Endothelial cell of umbilical vein (primary cell): ENCODE results near the gene LGALS1. TPM values are rescaled to one million over a fixed set of nuclear protein-coding genes. Genes with fewer than 3 reads are reported as not detected.

Source experiments
- BruUV-seq: library from RNA; stranded (reverse); fragments of 400-500 nt; replicated peaks from 2 replicates; lab custom pipeline; 2021; lab: Mats Ljungman, UMichigan
- CTCF ChIA-PET: fragments of 300-600, 350-600 bp; sonication (Branson Sonifier 250); formaldehyde crosslinking; loops from one replicate; lab custom pipeline; 2021; ENCODE audit warnings: antibody characterized with exemption, inconsistent platforms; lab: Charles Lee
- POLR2A ChIA-PET: fragments of 300-600, 350-600 bp; sonication (Branson Sonifier 250); formaldehyde crosslinking; loops from one replicate; lab custom pipeline; 2021; ENCODE audit warnings: antibody characterized with exemption, inconsistent platforms; lab: Charles Lee
- DNase-seq: peaks from one replicate; pipeline ENCODE4 v3.0.0-alpha.2; 2011; ENCODE audit warnings: low read depth, low spot score
- FAIRE-seq: peaks from 2 replicates; lab custom pipeline; 2011; peaks lifted over from hg19 to GRCh38; lab: Jason Lieb, UNC
- H2AFZ ChIP-seq: 2 replicates; pipeline ENCODE4 v1.6.0; 2012; ENCODE audit warnings: low read depth, low read length, control low read depth, inconsistent platforms
- H3K27ac ChIP-seq: 2 replicates; pipeline ENCODE4 v1.5.1; 2011; ENCODE audit warnings: low read depth, mild to moderate bottlenecking, control low read depth, low read length, moderate library complexity; ENCODE audit not compliant: insufficient read depth
- H3K27me3 ChIP-seq, 2 experiments: 2 replicates each; pipeline versions ENCODE4 v1.6.0 to v1.6.1; 2011; ENCODE audit warnings: low read length in 2 of 2, mixed read lengths in 1 of 2; ENCODE audit not compliant: control insufficient read depth in 2 of 2, insufficient read depth in 2 of 2
- H3K36me3 ChIP-seq, 2 experiments: 2 replicates in 1 of 2; 3 replicates in 1 of 2; pipeline ENCODE4 v1.5.1; 2011; ENCODE audit warnings: low read length in 2 of 2, mild to moderate bottlenecking in 1 of 2, moderate library complexity in 1 of 2; ENCODE audit not compliant: control insufficient read depth in 2 of 2, insufficient read depth in 2 of 2; ENCODE audit errors: extremely low read depth in 1 of 2
- H3K4me1 ChIP-seq: 3 replicates; pipeline ENCODE4 v1.5.1; 2011; ENCODE audit warnings: mild to moderate bottlenecking, low read length; ENCODE audit not compliant: control insufficient read depth, insufficient read depth; ENCODE audit errors: extremely low read depth
- H3K4me2 ChIP-seq: 2 replicates; pipeline ENCODE4 v1.6.1; 2011; ENCODE audit warnings: low read length, control low read depth, mixed read lengths; ENCODE audit not compliant: insufficient read depth
- H3K4me3 ChIP-seq, 3 experiments: fragments of 200-600 bp in 1 of 3; sonication (generic), shearing (Covaris generic) in 1 of 3; replicated peaks in 1 of 3; 2 replicates each; pipeline ENCODE4 v1.5.1; 2011 to 2016; ENCODE audit warnings: control low read depth in 3 of 3, low read length in 3 of 3, mild to moderate bottlenecking in 2 of 3, inconsistent platforms in 1 of 3, low read depth in 1 of 3, moderate library complexity in 1 of 3; ENCODE audit not compliant: insufficient read depth in 1 of 3
- H3K79me2 ChIP-seq: 2 replicates; pipeline ENCODE4 v1.6.0; 2012; ENCODE audit warnings: low read length, inconsistent platforms; ENCODE audit not compliant: control insufficient read depth, insufficient read depth
- H3K9ac ChIP-seq: replicated peaks from 2 replicates; pipeline ENCODE3; 2011; ENCODE audit warnings: low read length, control low read depth; ENCODE audit not compliant: insufficient read depth; ENCODE audit errors: extremely low read depth
- H3K9me1 ChIP-seq: replicated peaks from 3 replicates; pipeline ENCODE4 v1.6.0; 2011; ENCODE audit warnings: mild to moderate bottlenecking, low read length; ENCODE audit not compliant: control insufficient read depth, insufficient read depth; ENCODE audit errors: extremely low read depth
- H3K9me3 ChIP-seq: replicated peaks from 2 replicates; pipeline ENCODE4 v1.5.1; 2012; ENCODE audit warnings: low read length, inconsistent platforms; ENCODE audit not compliant: control insufficient read depth, insufficient read depth
- H4K20me1 ChIP-seq: replicated peaks from 2 replicates; pipeline ENCODE3; 2011; ENCODE audit warnings: mild to moderate bottlenecking, low read length; ENCODE audit not compliant: control insufficient read depth, insufficient read depth; ENCODE audit errors: extremely low read depth
- EZH2 ChIP-seq: IDR thresholded peaks from 2 replicates; pipeline ENCODE4 v1.6.1; 2012; ENCODE audit warnings: borderline replicate concordance, low read depth, mild to moderate bottlenecking, moderate library complexity, low read length, inconsistent platforms; ENCODE audit not compliant: severe bottlenecking
- FOS ChIP-seq: IDR thresholded peaks from 2 replicates; pipeline ENCODE4 v1.6.1; 2011; ENCODE audit warnings: mild to moderate bottlenecking, low read length, moderate library complexity, borderline replicate concordance; ENCODE audit not compliant: insufficient read depth
- GATA2 ChIP-seq: IDR thresholded peaks from 2 replicates; pipeline ENCODE4 v1.7.0; 2011; ENCODE audit warnings: low read depth, mild to moderate bottlenecking, moderate library complexity, mixed read lengths, low read length; ENCODE audit not compliant: insufficient read length, insufficient read depth
- JUN ChIP-seq: IDR thresholded peaks from 2 replicates; pipeline ENCODE4 v1.6.1; 2011; ENCODE audit warnings: borderline replicate concordance, low read depth; ENCODE audit not compliant: insufficient read length, insufficient read depth
- MYC ChIP-seq: IDR thresholded peaks from one replicate; pipeline ENCODE4 v1.6.1; 2011; ENCODE audit warnings: mild to moderate bottlenecking, low read depth, low read length
- POLR2A ChIP-seq: IDR thresholded peaks from 2 replicates; pipeline ENCODE4 v1.6.1; 2012; ENCODE audit warnings: low read depth, mild to moderate bottlenecking, control low read depth, low read length
- POLR2AphosphoS5 ChIP-seq: IDR thresholded peaks from 2 replicates; pipeline ENCODE4 v1.6.1; 2012; ENCODE audit warnings: low read depth, mild to moderate bottlenecking, control low read depth, low read length, moderate library complexity; ENCODE audit not compliant: insufficient read depth
- dilution Hi-C: fragments of 300-500 bp; cut with MboI; formaldehyde crosslinking; loops from one replicate; pipeline ENCODE4 v1.15.0; 2019; ENCODE audit warnings: low sequenced_read_pairs; ENCODE audit not compliant: extremely low pct_ligation_motif_present
- intact Hi-C: fragments of 100-400 bp; cut with micrococcal nuclease; formaldehyde crosslinking; loops from one replicate; pipeline ENCODE4 v1.10.0; 2022
- polyA plus RNA-seq, 4 experiments: library from polyadenylated mRNA; depleted of rRNA in 3 of 4; stranded (reverse) in 3 of 4; unstranded in 1 of 4; fragments of >200 nt; gene quantifications; 2 replicates each; pipeline versions ENCODE4 v1.2.1 to v1.2.3, GENCODE V29; 2011 to 2012; ENCODE audit warnings: missing spikeins in 1 of 4
- total RNA-seq: library from RNA; stranded (reverse); gene quantifications from 2 replicates; pipeline ENCODE4 v1.2.3, GENCODE V29; 2021
- TF ChIP-seq, protein P1 (sequence below), 2 donors: IDR thresholded peaks; 1 replicate in 1 of 2; 2 replicates in 1 of 2; pipeline ENCODE4 v1.5.1; 2011; ENCODE audit warnings: low read length in 2 of 2, mild to moderate bottlenecking in 2 of 2, moderate library complexity in 2 of 2, control low read depth in 1 of 2, inconsistent platforms in 1 of 2, low read depth in 1 of 2; ENCODE audit not compliant: insufficient read depth in 1 of 2; ENCODE audit errors: extremely low read depth in 1 of 2
- TF ChIP-seq, protein P2 (sequence below): IDR thresholded peaks from 2 replicates; pipeline ENCODE4 v1.6.1; 2011; ENCODE audit not compliant: insufficient read depth, insufficient read length

LGALS1 gene
- total and polyA plus RNA-seq, 2 donors (not counting 3 experiments of a cell fraction or from before 2014, with no cell fraction given): 2,698 to 13,642 TPM

DNA sequence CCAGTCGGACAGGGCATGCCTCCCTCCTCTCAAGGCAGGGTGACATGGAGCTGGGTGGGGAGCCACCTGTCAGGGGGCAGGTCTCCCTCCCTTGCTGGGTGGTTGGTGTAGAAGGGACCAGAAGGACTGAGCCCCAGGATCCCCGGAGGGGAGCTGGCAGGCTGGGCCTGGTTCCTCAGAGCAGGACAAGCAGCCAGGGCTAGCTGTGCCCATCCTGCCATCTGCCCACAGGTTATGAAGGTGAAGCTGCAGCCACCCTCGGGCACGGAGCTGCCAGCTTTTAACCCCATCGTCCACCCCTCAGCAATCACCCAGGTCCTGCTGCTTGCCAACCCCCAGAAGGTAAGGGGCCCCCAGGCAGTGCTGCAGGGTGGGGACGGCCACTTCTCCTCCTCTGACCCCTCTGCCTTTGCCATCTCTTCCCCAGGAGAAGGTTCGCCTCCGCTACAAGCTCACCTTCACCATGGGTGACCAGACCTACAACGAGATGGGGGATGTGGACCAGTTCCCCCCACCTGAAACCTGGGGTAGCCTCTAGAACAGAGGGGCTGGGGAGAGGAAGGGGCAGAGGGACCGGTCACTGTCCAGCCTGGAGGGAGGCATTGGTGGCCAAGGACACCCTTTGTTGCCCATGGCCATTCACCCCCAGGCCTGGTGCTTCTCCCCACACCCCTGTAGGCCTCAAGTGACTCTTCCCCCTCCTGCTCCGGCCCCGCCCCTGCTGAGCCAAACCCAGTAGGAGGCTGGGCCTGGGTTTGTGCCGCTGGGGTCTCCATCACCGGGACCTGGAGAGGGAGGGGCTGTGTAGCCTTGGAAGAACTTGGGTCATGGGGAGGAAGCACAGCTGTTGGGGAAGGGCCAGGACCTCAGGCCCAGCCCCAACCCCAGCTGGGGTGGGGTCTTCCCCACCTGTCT, 43.0 kb upstream of the LGALS1 start:
- Histone ChIP-seq H3K4me2 (no peak overlapping the region), H3K36me3 (no peaks in the 10 kb centered on the region), H3K4me1 (peaks cover 19% of the 10 kb centered on the region), H3K9me1 (no peaks in the 10 kb centered on the region), H3K9ac (no peak overlapping the region), H3K79me2 (no peaks in the 10 kb centered on the region), H2AFZ (no peak overlapping the region), H3K27me3 (no peaks in the 10 kb centered on the region), H3K27ac (no peak overlapping the region), H3K9me3 (no peaks in the 10 kb centered on the region), H4K20me1 (no peaks in the 10 kb centered on the region), H3K4me3 (no peak overlapping the region)
- no peak for DNase-seq
- dilution Hi-C loops (no loop called here), intact Hi-C loops (loop anchor here (2.0 kb wide), 1 partner anchor 24 kb away; the partner anchor contains the start of gene GGA1)
- FAIRE-seq: no peak
- BruUV-seq: TSS peak; percentile 14
- POLR2A ChIA-PET: no interaction called here
- TF ChIP-seq FOS: no peak
- no peak for TF ChIP-seq JUN
- TF ChIP-seq, protein P1, sequence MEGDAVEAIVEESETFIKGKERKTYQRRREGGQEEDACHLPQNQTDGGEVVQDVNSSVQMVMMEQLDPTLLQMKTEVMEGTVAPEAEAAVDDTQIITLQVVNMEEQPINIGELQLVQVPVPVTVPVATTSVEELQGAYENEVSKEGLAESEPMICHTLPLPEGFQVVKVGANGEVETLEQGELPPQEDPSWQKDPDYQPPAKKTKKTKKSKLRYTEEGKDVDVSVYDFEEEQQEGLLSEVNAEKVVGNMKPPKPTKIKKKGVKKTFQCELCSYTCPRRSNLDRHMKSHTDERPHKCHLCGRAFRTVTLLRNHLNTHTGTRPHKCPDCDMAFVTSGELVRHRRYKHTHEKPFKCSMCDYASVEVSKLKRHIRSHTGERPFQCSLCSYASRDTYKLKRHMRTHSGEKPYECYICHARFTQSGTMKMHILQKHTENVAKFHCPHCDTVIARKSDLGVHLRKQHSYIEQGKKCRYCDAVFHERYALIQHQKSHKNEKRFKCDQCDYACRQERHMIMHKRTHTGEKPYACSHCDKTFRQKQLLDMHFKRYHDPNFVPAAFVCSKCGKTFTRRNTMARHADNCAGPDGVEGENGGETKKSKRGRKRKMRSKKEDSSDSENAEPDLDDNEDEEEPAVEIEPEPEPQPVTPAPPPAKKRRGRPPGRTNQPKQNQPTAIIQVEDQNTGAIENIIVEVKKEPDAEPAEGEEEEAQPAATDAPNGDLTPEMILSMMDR (IDR thresholded peaks at IDR 0.05; ENCODE audit: extremely low read depth in 1 of 2, insufficient read depth in 1 of 2, low read depth in 1 of 2, low read length in 2 of 2): no peak
- no peak for TF ChIP-seq EZH2
- TF ChIP-seq, protein P2, sequence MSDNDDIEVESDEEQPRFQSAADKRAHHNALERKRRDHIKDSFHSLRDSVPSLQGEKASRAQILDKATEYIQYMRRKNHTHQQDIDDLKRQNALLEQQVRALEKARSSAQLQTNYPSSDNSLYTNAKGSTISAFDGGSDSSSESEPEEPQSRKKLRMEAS: no peak
- no peak for TF ChIP-seq POLR2AphosphoS5
- no peak for TF ChIP-seq GATA2
- no peak for TF ChIP-seq POLR2A
- no peak for TF ChIP-seq MYC
- CTCF ChIA-PET: interaction anchor here (0.8 to 4.6 kb wide), 8 partner anchors 10 to 115 kb away, joined by 3 to 32 read pairs (median 7); partner anchors contain the start of gene PDXP
